GM10847 (cell line): Measurements from ENCODE around the gene ATOH8.

ENCODE experiments used
- POLR2A ChIP-seq: IDR thresholded peaks from 2 replicates; pipeline ENCODE4 v1.6.1; 2011; ENCODE audit not compliant: insufficient read length; ENCODE audit errors: extremely low read depth

ATOH8 gene

GRCh38 chr2:85753525-85754312, at the start of gene ATOH8:
Gene ATOH8 (plus strand): TSS chr2:85753991. CDS start chr2:85754190, 199 bp downstream.
- no peak for TF ChIP-seq POLR2A

DNA sequence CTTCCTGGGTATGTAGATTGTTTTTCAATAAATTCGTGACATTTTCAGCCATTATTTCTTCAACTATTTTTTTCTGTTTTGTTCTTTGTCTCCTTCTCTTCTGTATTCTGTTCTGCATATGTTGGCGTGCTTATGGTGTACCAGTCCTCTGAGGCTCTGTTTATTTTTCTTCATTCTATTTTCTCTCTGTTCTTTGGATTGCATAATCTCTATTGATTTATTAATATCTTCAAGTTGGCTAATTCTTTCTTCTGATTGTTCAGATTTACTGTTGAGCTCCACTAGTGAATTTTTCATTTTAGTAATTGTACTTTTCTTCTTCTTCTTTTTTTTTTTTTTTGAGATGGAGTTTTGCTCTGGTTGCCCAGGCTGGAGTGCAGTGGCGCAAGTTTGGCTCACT, 49.8 kb upstream of the ATOH8 start:
- no peak for TF ChIP-seq POLR2A

DNA sequence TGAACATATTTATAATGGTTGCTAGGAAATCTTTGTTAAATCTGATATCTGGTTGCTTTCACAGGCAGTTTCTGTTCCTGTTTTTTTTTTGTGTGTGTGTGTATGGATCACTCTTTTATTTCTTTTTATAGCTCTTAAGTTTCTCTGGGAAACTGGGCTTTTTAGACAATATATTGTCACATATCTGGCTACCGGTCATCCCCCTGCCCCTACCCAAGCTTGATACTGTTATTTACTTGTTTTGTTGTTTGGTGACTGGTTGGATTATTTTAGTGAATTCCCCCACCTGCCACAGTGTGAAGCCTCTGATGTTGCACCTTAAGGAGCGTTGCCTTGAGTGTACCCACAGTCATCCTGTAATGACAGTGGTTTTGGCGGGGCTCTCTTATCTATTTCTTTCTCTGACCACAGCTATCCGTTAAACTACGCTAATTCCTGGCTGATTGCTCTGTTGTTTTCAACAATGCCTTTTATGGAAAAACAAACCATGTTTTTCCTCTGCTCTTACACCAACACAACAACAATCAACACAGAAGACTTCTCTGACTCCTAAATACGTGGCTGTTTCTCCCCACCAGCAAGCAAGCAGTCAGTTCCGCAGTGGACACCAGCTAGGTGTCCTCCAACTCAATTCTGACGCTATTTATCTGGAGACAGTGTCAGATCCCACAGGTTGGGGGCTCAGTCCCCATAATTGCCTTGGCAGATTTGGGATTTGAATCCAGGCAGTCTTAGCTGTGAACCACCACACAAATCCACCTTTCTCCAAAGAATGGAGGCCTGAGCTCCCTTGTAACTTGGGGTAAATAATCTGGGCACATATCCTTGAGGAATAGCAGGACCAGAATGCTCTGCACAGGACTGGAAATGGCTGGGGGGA, 48.8 kb upstream of the ATOH8 start:
- no peak for TF ChIP-seq POLR2A

- TF ChIP-seq POLR2A, result no peak
Measured at GRCh38 chr2:85705680-85706039, 48.1 kb upstream of the ATOH8 start.

DNA sequence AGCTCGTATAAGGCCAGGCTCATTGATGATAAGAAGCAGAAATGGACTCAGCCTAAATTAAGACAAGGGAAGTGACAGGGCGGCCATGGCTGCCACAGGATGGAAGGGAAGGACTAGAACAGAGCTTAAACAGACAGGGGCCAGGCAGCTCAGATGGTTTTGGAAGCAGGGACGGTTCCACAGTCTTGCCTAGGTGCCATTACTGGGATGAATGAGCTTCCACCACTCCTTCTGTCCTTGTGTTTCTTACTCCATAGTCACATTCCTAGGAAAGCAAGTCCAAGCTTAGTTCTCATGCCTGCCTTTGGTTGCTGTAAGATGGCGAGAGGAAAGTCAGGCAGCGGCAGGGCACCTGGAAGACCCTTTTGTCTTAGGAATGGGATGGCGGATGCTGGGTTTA, 47.7 kb upstream of the ATOH8 start:
- no peak for TF ChIP-seq POLR2A

DNA sequence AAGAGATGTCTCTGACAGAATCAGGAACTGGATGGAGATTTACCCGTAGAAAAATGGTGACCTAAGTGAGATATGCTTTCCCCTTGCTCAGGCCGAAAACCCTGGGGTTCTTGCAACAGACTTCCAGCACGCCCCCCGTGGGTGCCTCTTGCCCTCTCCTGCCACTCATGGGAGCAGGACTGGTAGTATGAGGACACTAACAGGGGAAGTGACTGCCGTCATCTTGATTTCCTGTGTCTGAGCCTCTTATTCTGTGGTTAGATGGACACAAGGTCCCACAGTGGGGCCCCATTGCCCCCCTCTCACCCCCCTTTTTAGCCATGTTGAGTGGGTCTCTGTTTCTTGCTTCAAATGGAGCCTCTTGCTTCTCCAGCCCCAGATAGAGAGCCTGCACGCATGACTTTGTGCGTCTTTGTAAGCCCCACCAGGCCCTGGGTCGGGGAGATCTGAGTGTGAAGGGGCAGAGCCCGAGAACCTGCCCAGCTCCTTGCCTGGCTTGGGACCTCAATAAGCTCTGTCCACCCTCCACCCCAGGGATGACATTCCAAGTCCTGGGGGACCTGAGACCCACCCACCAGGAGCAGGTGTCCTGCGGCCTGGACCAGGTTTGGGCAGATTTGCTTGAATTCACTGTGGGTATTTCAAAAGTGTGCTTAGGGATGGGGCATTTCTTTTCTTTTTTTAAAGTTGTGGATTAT, 47.0 kb upstream of the ATOH8 start:
- TF ChIP-seq POLR2A, result no peak

- TF ChIP-seq POLR2A, result no peak
Measured at GRCh38 chr2:85707304-85707703, 46.5 kb upstream of the ATOH8 start.

DNA sequence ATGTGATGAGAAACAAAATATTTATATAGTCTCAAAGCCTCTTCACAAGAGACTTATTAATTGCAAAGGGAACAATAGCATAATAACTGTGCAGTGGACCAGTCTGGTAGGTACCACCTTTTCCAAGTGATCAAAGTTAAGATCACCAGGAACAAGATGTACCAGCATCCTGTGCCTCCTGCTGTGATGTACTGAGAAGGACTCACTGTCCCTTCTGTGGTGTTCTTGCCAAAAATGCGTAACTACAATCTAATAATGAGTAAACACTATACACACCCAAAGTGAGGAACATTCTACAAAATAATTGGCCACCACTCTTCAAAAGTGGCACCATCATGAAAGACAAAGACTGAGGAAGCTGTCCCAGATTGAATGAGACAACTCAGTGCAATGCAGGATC, 45.1 kb upstream of the ATOH8 start:
- TF ChIP-seq POLR2A, result no peak

- no peak for TF ChIP-seq POLR2A
Measured at GRCh38 chr2:85709401-85709811, 44.4 kb upstream of the ATOH8 start.

DNA sequence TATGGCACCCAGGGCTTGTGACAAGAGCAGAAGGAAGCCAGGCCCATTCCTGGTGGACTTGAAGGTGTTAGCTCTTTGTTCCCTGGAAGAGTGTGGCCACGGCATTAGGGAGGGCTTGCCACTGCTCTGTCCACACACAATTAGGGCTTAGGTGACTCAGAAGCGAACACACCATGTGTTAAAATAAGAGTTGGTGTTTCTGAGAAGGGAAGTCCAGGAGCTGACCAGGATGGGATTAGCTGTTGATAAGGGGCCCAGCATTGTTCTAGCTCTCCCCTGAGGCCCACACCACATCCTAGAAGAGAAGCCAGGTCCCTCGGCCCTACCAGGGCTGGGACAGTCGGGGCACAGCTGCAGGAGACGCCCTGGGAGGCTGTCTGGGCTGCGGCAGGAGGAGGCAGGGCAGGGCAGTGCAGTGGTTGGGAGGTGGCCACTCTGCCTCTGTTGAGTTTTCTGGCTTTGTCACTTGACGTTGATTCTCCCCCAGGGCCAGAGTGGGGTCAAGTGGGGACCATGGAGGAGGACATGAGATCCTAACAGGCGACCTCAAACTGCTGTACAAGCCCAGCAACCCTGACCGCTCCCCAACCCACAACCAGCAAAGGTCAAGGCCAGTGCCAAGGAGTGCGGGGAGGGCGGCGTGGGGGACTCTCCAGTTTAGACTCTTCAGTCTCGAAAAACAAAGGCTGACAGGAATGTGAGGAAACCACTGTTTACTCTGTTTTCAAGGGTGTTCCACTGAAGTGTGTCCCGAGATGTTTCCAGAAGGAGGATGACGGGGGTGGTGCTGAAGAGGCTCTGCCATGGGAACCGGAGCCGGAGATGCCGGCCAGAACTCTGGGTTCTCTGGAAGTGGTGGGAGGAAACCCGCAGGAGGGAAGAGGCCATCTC, 42.9 kb upstream of the ATOH8 start:
- no peak for TF ChIP-seq POLR2A

GRCh38 chr2:85711578-85712060, 42.2 kb upstream of the ATOH8 start:
- TF ChIP-seq POLR2A, result no peak

- TF ChIP-seq POLR2A, result no peak
Measured at GRCh38 chr2:85712336-85712735, 41.5 kb upstream of the ATOH8 start.

DNA sequence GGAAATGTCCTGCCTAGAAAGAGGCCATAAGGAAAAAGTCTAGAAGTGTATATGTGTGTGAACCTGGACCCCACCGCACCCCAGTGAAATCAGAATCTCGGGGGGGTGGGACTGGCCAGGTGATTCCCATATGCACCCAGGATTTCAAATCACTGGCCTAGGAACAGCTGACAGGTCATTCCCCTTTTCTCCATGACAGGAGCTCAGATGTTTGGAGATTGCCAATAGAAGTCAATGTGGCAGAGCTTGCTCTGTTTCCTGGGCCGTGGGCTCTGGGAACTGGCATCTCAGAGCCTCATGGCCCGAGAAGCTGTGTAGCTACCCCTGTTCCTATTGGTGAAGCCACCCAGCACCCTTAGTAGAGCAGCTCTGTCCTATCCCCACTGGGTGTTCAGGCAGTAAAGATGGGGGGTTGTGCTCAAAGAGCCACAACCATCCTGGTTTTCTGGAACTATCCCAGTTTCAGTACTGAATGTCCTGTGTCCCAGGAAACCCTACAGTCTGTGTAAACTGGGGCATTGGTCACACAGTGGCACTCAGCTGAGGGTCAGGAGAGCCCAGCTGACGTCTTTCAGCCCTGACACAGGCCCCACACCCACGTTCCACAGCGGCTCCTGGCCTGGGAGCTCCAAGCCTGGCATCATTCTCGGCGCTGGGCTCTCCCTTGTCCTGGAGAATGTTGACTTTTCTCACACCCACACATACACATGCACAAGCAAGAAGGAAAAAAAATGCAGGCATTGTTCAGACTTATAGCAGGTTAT, 40.8 kb upstream of the ATOH8 start:
- TF ChIP-seq POLR2A, result no peak

- TF ChIP-seq POLR2A, result no peak
Measured at GRCh38 chr2:85713836-85714235, 40.0 kb upstream of the ATOH8 start.

DNA sequence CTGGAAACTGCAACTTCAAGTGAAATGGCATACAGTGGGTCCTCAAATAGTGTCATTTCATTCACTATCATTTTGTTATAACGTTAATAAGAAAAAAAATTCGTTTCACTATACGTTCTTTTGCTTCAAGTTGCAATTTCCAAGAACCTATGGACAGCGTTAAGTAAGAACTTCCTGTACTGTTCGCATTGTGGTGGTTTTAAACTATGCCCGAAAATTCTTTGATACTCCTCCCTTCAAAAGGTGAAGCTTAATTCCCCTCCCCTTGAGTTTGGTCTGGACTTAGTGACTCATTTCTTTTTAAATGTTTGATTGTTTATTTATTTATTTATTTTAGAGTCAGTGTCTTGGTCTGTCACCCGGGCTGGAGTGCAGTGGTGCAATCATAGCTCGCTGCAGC, 39.0 kb upstream of the ATOH8 start:
- TF ChIP-seq POLR2A, result no peak
